Thyroid gland (tissue), 4 donors: ENCODE measurements around the gene CRYGB.
"Not testable (repeated sequence)": the region's sequence is repeated elsewhere in the genome, so short reads cannot be mapped to it uniquely, and the experiment has no call there.

ENCODE experiments used
- POLR2A ChIP-seq, 2 donors: fragments of 450-650 bp; IDR thresholded peaks; one replicate each; pipeline ENCODE4 v1.6.1; 2017; ENCODE audit warnings: antibody characterized with exemption in 2 of 2, mild to moderate bottlenecking in 2 of 2, moderate library complexity in 1 of 2
- TF ChIP-seq, protein P1 (sequence below), 6 experiments: fragments of 200-600 bp in 3 of 6; fragments of 450-650 bp in 3 of 6; sonication (generic) in 3 of 6; IDR thresholded peaks; one replicate each; pipeline ENCODE4 v1.5.1; 2016 to 2019; ENCODE audit warnings: antibody characterized with exemption in 6 of 6, mild to moderate bottlenecking in 2 of 6, inconsistent platforms in 1 of 6, moderate library complexity in 1 of 6

DNA sequence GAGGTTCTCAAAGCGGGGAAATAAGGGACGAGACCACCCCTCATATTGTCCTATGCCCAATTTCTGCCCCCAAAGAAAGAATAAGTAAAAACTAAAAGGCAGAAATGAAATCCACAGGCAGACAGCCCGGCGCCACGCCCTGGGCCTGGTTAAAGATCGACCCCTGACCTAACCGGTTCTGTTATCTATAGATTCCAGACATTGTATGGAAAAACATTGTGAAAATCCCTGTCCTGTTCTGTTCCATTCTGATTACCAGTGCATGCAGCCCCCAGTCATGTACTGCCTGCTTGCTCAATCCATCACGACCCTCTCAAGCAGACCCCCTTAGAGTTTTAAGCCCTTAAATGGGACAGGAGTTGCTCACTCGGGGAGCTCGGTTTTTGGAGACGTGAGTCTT, 28.6 kb downstream of the CRYGB start:
- not testable (repeated sequence) for TF ChIP-seq POLR2A (IDR thresholded peaks at IDR 0.05)
- TF ChIP-seq, protein P1, sequence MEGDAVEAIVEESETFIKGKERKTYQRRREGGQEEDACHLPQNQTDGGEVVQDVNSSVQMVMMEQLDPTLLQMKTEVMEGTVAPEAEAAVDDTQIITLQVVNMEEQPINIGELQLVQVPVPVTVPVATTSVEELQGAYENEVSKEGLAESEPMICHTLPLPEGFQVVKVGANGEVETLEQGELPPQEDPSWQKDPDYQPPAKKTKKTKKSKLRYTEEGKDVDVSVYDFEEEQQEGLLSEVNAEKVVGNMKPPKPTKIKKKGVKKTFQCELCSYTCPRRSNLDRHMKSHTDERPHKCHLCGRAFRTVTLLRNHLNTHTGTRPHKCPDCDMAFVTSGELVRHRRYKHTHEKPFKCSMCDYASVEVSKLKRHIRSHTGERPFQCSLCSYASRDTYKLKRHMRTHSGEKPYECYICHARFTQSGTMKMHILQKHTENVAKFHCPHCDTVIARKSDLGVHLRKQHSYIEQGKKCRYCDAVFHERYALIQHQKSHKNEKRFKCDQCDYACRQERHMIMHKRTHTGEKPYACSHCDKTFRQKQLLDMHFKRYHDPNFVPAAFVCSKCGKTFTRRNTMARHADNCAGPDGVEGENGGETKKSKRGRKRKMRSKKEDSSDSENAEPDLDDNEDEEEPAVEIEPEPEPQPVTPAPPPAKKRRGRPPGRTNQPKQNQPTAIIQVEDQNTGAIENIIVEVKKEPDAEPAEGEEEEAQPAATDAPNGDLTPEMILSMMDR (IDR thresholded peaks at IDR 0.05), result not testable (repeated sequence)
